IPS-18c (cell line): Measurements from ENCODE around the gene ALDH3B1.

Experiments used
- H3K4me3 ChIP-seq: 2 replicates; pipeline ENCODE4 v1.7.0; 2013; ENCODE audit warnings: low read depth, mild to moderate bottlenecking, low read length, moderate library complexity; ENCODE audit not compliant: insufficient read depth
- H3K9me3 ChIP-seq: one replicate; pipeline ENCODE4 v1.6.1; 2013; ENCODE audit warnings: mild to moderate bottlenecking, low read length, moderate library complexity; ENCODE audit not compliant: control insufficient read depth, insufficient read depth

The ALDH3B1 gene

DNA sequence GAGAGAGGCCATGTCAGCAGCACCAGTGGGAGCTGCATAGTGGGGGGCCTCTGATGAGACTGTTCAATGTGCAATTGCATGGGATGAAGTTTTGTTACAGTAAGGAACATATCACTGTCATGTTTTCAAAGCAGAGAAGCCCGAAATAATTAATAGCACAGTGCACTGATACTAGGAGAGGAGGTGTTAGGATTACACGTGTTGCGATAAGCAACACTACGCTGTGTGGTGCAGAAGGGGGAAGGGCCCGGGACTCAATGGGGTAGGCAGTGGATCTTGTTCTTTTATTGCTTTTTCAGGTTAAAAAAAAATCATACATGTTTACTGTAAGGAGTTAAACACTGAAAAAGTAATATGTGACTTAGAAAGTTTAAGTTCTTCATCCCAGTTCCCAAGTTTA, 57.9 kb downstream of the ALDH3B1 start:
- no peak overlapping the region for H3K4me3 ChIP-seq
- H3K9me3 ChIP-seq, result no peaks in the 10 kb centered on the region

DNA sequence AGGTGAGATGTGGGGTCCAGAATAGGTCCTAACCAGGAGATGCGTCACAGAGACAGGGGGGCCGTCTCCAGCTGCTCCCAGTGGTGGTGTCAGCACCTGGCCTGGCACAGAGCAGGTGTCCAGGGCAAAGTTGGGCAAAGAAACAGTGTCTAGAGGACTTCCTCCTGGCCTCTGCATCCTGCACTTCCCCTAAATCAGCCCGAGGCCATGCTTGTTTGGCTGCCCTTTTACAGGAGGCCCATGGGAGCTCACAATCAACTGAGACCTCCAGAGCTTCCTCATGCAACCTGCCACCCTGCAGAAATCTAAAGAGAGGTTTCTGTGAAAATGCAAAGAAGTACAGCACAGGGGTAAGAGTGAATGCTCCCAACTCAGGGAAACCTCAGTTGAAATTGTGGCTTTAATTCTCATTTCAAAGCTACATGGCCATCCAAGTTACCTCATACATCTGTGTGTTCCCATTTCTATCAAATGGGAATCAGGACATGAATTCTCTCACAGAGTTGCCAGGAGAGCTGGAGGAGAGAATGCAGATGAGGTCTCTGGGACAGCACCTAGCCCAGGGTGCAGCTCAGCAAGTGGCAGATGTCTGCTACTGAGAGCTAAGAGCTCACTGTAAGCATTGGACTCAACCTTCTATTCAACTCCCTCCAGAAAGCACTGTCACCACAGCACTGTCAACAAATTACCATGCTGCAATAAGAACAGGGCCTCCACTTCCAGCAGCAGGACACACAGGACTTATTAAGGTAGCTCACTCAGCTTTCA, 61.3 kb downstream of the ALDH3B1 start:
- no peaks in the 10 kb centered on the region for H3K9me3 ChIP-seq
- no peak overlapping the region for H3K4me3 ChIP-seq

DNA sequence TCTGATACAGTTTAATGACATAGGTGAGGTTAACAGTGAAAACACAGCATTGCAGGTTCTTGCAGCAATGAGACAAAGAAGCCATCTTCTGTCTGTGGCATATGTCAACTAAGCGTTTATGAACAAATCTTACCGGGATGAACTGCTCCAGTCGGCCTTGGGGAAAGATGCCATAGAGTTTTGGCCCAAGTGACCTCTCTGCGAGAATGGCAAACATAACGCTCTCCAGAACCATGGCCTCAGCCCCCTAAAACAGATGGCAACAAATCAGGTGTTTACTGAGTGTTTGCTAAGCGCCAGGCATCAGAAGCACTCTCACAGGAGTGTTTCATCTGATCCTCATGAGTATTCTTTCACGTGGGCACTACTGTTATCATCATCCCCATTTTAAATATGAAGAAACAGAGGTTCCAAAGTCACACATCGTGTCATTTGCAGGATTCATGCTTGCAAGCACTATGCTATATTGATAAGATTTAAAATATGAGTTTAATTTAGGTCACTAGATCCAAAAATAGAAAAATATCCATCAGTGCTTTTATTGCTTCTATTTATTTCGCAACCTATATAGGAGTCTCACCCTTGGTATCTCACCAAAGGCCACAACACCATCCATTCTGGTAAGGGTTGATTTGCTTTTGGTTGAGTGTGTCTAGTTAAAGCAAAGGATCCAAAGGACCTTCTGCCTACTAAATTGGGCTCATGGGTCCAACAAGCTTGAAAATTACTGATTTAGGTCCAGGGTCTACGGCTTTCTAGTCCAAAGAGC, 64.6 kb downstream of the ALDH3B1 start:
- Histone ChIP-seq H3K9me3 (peaks cover 2% of the 10 kb centered on the region), H3K4me3 (no peak overlapping the region)

DNA sequence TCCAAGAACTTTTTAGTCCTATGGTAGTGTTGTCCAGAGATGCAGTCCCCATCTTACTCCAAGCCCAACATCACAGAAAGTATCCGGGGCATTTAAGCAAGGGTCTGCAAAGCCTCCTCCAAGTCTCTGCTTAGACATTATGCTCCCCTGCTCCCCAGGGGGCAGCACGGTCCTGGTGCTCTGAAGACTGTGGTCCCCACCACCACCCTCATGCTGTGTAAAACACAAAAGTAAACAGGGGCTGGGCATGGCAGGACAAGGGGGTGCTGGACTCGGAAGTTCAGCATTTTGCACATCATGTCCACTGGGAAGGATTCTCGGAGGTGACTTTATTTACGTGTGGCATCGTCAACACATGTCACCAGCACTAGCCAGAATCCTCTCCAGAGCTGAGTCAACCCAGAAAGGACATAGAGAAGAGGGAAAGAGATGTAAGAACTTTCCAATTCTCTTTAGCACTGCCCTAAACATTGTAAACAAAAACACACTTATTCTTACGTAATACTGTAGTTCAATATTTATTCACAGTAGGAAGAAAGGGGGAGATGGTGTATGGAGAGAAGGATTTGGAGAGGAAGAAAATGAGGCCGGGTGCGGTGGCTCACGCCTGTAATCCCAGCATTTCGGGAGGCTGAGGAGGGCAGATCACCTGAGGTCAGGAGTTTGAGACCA, 66.4 kb downstream of the ALDH3B1 start:
- peaks cover 2% of the 10 kb centered on the region for H3K9me3 ChIP-seq

DNA sequence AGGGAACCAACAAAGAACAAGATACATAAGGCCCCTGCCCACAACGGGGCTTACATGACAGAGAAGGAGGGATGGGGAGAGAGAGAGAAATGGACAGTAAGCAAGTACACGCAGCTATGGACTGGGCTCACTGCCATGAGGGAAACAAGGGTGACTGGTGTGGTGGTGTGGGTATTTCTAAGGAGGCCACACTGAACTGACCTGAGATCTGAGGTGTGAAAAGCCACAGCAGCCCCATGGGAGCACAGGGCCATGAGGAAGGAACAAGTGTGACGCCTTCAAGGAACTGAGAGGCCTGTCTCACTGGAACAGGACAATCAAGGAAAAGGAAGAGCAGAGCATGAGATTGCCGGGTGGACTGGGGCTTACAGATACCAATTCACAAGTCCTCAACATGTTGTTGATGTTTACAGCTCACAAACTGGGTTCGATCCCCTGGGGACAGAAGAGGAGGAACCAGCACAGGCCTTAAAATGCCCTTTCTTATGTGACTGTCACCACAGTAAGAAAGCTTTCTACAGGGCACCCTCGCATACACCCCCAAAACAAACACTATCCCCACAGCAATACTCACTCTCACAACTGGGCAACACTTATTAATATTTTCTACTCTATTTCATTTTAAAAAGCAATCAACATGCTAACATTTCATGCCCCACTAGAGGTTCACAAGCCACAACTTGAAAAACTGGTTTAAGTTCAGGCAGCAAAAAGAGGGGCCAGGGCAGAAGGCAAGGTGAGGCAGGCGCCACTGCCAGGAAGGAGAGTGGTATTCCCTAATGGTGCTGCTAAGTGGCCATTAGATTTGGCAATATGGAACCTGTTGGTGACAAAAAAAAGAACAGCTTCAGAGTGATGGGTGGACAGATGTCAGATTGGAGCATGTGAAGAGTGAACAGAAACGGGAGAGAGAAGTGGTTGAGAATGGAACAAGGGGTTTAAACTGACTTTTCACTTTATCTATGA, 67.8 kb downstream of the ALDH3B1 start:
- Histone ChIP-seq H3K9me3 (peaks cover 2% of the 10 kb centered on the region), H3K4me3 (no peak overlapping the region)

More for the DNA sequence above, 66.4 kb downstream of the ALDH3B1 start:
- no peak overlapping the region for H3K4me3 ChIP-seq
